DND-41 (cell line): ENCODE data around the gene STAMBPL1.

ENCODE experiments used
- EZH2 ChIP-seq: IDR thresholded peaks from 3 replicates; pipeline ENCODE4 v1.6.1; 2012; ENCODE audit warnings: borderline replicate concordance, low read depth, mild to moderate bottlenecking, moderate library complexity, low read length, inconsistent platforms; ENCODE audit not compliant: severe bottlenecking
- TF ChIP-seq, protein P1 (sequence below): IDR thresholded peaks from 2 replicates; pipeline ENCODE4 v1.5.1; 2012; ENCODE audit warnings: borderline replicate concordance, low read length, moderate library complexity, mild to moderate bottlenecking; ENCODE audit not compliant: poor library complexity, severe bottlenecking; ENCODE audit errors: extremely low read depth

DNA sequence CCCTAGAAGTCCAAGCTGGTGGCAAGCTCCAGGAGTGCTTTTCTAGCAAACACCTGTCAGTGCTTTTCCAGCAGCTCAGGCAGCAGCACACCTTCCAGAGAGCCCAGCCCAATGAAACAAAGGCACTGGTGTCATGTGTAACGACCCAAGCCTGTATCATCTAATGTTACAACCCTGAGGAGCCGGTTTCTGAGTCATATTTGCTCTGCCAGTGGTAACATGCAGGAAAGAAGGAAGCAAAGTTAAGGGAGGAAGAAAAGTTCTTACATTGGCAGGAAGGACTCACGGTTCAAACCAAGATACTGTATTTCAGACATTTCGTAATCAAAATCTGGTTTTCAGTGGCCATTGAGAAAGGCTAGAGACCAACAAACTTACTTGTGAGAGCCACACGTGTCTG lies 28.3 kb upstream of the STAMBPL1 start, which contains the start of gene ANKRD22:
- TF ChIP-seq, protein P1, sequence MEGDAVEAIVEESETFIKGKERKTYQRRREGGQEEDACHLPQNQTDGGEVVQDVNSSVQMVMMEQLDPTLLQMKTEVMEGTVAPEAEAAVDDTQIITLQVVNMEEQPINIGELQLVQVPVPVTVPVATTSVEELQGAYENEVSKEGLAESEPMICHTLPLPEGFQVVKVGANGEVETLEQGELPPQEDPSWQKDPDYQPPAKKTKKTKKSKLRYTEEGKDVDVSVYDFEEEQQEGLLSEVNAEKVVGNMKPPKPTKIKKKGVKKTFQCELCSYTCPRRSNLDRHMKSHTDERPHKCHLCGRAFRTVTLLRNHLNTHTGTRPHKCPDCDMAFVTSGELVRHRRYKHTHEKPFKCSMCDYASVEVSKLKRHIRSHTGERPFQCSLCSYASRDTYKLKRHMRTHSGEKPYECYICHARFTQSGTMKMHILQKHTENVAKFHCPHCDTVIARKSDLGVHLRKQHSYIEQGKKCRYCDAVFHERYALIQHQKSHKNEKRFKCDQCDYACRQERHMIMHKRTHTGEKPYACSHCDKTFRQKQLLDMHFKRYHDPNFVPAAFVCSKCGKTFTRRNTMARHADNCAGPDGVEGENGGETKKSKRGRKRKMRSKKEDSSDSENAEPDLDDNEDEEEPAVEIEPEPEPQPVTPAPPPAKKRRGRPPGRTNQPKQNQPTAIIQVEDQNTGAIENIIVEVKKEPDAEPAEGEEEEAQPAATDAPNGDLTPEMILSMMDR, result no peak
- no peak for TF ChIP-seq EZH2
